Mucosa of rectum (tissue), 2 donors: Measurements from ENCODE around the gene CHCT1.
A peak's percentile ranks its signal among the peaks of the same experiment; 100 is the strongest.

Experiments used
- H3K27ac ChIP-seq, 2 donors: one replicate each; pipeline ENCODE4 v1.7.0; 2013; ENCODE audit warnings: inconsistent platforms in 2 of 2, low read depth in 2 of 2, low read length in 2 of 2
- H3K27me3 ChIP-seq, 2 donors: one replicate each; pipeline ENCODE4 v1.7.0; 2013; ENCODE audit warnings: low read length in 2 of 2; ENCODE audit not compliant: control insufficient read depth in 2 of 2, insufficient read depth in 2 of 2
- H3K36me3 ChIP-seq, 2 donors: one replicate each; pipeline ENCODE4 v1.7.0; 2013; ENCODE audit warnings: low read length in 2 of 2; ENCODE audit not compliant: control insufficient read depth in 2 of 2, insufficient read depth in 2 of 2
- H3K4me1 ChIP-seq, 2 donors: one replicate each; pipeline ENCODE4 v1.7.0; 2013; ENCODE audit warnings: low read length in 2 of 2, mild to moderate bottlenecking in 1 of 2; ENCODE audit not compliant: control insufficient read depth in 2 of 2, insufficient read depth in 2 of 2
- H3K4me3 ChIP-seq, 2 donors: one replicate each; pipeline ENCODE4 v1.7.0; 2013; ENCODE audit warnings: low read length in 2 of 2
- H3K9ac ChIP-seq, 2 donors: one replicate each; pipeline ENCODE4 v1.7.0; 2013; ENCODE audit warnings: low read length in 2 of 2, low read depth in 1 of 2, mild to moderate bottlenecking in 1 of 2
- H3K9me3 ChIP-seq, 2 donors: one replicate each; pipeline ENCODE4 v1.7.0; 2013; ENCODE audit warnings: low read length in 2 of 2; ENCODE audit not compliant: control insufficient read depth in 2 of 2
- donor health status: healthy.
- donor health status: Normal muscosa, but diverticular disease.

Gene CHCT1

GRCh38 chr17:60390186-60390585 lies 32.1 kb upstream of the CHCT1 start:
- Histone ChIP-seq H3K27ac (no peak overlapping the region), H3K9ac (no peak overlapping the region), H3K9me3 (no peaks in the 10 kb centered on the region), H3K36me3 (no peaks in the 10 kb centered on the region), H3K27me3 (no peaks in the 10 kb centered on the region), H3K4me3 (peak overlapping the region; percentile 91 to 94), H3K4me1 (peaks cover 0 to 8% of the 10 kb centered on the region in 2 donors)

GRCh38 chr17:60390925-60391470 lies 31.3 kb upstream of the CHCT1 start:
- peaks cover 0 to 8% of the 10 kb centered on the region in 2 donors for H3K4me1 ChIP-seq
- peak overlapping the region; percentile 90 to 94 for H3K9ac ChIP-seq
- no peaks in the 10 kb centered on the region for H3K36me3 ChIP-seq
- H3K27ac ChIP-seq = peak overlapping the region; percentile 92 to 95
- no peaks in the 10 kb centered on the region for H3K9me3 ChIP-seq
- H3K27me3 ChIP-seq = no peaks in the 10 kb centered on the region
- H3K4me3 ChIP-seq = peak overlapping the region; percentile 91 to 94

GRCh38 chr17:60391471-60392041 lies 30.7 kb upstream of the CHCT1 start:
- Histone ChIP-seq H3K27me3 (no peaks in the 10 kb centered on the region), H3K27ac (peak overlapping the region; percentile 92 to 95), H3K36me3 (no peaks in the 10 kb centered on the region), H3K9me3 (no peaks in the 10 kb centered on the region), H3K9ac (peak overlapping the region; percentile 90 to 94), H3K4me1 (peaks cover 0 to 8% of the 10 kb centered on the region in 2 donors), H3K4me3 (peak overlapping the region; percentile 91 to 94)

GRCh38 chr17:60392042-60392844 lies 30.0 kb upstream of the CHCT1 start, which contains the start of gene USP32:
Gene USP32, minus strand, starts transcription at chr17:60392133. Its CDS starts 194 bp downstream, at chr17:60391939.
- Histone ChIP-seq H3K4me1 (peaks cover 0 to 8% of the 10 kb centered on the region in 2 donors), H3K9me3 (no peaks in the 10 kb centered on the region), H3K9ac (peak within 1 kb of the TSS; percentile 90 to 94), H3K27ac (peak within 1 kb of the TSS; percentile 92 to 95), H3K4me3 (peak within 1 kb of the TSS; percentile 91 to 94), H3K27me3 (no peaks in the 10 kb centered on the region), H3K36me3 (no peaks in the 10 kb centered on the region)

- Histone ChIP-seq H3K9ac (peak overlapping the region; percentile 90 to 92), H3K27me3 (no peaks in the 10 kb centered on the region), H3K9me3 (no peaks in the 10 kb centered on the region), H3K36me3 (no peaks in the 10 kb centered on the region), H3K4me3 (peak overlapping the region; percentile 91 to 94), H3K4me1 (peaks cover 0 to 8% of the 10 kb centered on the region in 2 donors), H3K27ac (peak overlapping the region; percentile 92 to 95)
These were observed 29.2 kb upstream of the CHCT1 start for GRCh38 chr17:60392845-60393702.

- H3K4me1 ChIP-seq = peaks cover 0 to 8% of the 10 kb centered on the region in 2 donors
- no peak overlapping the region for H3K9ac ChIP-seq
- no peaks in the 10 kb centered on the region for H3K36me3 ChIP-seq
- H3K27ac ChIP-seq = no peak overlapping the region
- no peaks in the 10 kb centered on the region for H3K9me3 ChIP-seq
- H3K4me3 ChIP-seq = no peak overlapping the region
- no peaks in the 10 kb centered on the region for H3K27me3 ChIP-seq
These were observed 28.2 kb upstream of the CHCT1 start for GRCh38 chr17:60393840-60394723.

GRCh38 chr17:60395508-60396065 lies 26.7 kb upstream of the CHCT1 start:
- Histone ChIP-seq H3K4me3 (no peak overlapping the region), H3K4me1 (peaks cover 0 to 6% of the 10 kb centered on the region in 2 donors), H3K27me3 (no peaks in the 10 kb centered on the region), H3K9ac (no peak overlapping the region), H3K27ac (no peak overlapping the region), H3K36me3 (no peaks in the 10 kb centered on the region), H3K9me3 (no peaks in the 10 kb centered on the region)

- H3K27me3 ChIP-seq = no peaks in the 10 kb centered on the region
- H3K9me3 ChIP-seq = no peaks in the 10 kb centered on the region
- no peaks in the 10 kb centered on the region for H3K4me1 ChIP-seq
- no peak overlapping the region for H3K27ac ChIP-seq
- no peak overlapping the region for H3K4me3 ChIP-seq
- H3K36me3 ChIP-seq = no peaks in the 10 kb centered on the region
- H3K9ac ChIP-seq = no peak overlapping the region
These were observed 25.9 kb upstream of the CHCT1 start for GRCh38 chr17:60396412-60396811.
